ENCODE measurements around the gene SLC10A3.

SLC10A3 gene

GRCh38 chrX:154490414-154491083 lies at the start of gene SLC10A3:
SLC10A3 (minus strand) TSS chrX:154490629; CDS start chrX:154488940, 1,689 bp downstream.
- H3K4me3 ChIP-seq (ENCODE audit: low read depth, low read length): peak within 1 kb of the TSS; percentile 35

GRCh38 chrX:154539077-154539476 lies 48.6 kb upstream of the SLC10A3 start:
- H3K4me3 ChIP-seq (ENCODE audit: low read depth, low read length): no peak overlapping the region

GRCh38 chrX:154535892-154536291 lies 45.5 kb upstream of the SLC10A3 start:
- no peak overlapping the region for H3K4me3 ChIP-seq (ENCODE audit: low read depth, low read length)

- no peak overlapping the region for H3K4me3 ChIP-seq (ENCODE audit: low read depth, low read length)
These were observed 44.3 kb upstream of the SLC10A3 start for GRCh38 chrX:154534526-154535322.

GRCh38 chrX:154532690-154533089 lies 42.3 kb upstream of the SLC10A3 start:
- no peak overlapping the region for H3K4me3 ChIP-seq (ENCODE audit: low read depth, low read length)

GRCh38 chrX:154531626-154532025 lies 41.2 kb upstream of the SLC10A3 start:
- H3K4me3 ChIP-seq (ENCODE audit: low read depth, low read length): no peak overlapping the region

- H3K4me3 ChIP-seq (ENCODE audit: low read depth, low read length): no peak overlapping the region
These were observed 39.9 kb upstream of the SLC10A3 start for GRCh38 chrX:154530286-154530685.

- H3K4me3 ChIP-seq (ENCODE audit: low read depth, low read length): no peak overlapping the region
These were observed 38.8 kb upstream of the SLC10A3 start for GRCh38 chrX:154529206-154529612.

- no peak overlapping the region for H3K4me3 ChIP-seq (ENCODE audit: low read depth, low read length)
These were observed 36.7 kb upstream of the SLC10A3 start for GRCh38 chrX:154526901-154527675.

- no peak overlapping the region for H3K4me3 ChIP-seq (ENCODE audit: low read depth, low read length)
These were observed 35.4 kb upstream of the SLC10A3 start for GRCh38 chrX:154525606-154526490.

GRCh38 chrX:154519389-154519788 lies 29.0 kb upstream of the SLC10A3 start:
- no peak overlapping the region for H3K4me3 ChIP-seq (ENCODE audit: low read depth, low read length)

- no peak overlapping the region for H3K4me3 ChIP-seq (ENCODE audit: low read depth, low read length)
These were observed 26.8 kb upstream of the SLC10A3 start for GRCh38 chrX:154517101-154517781.

- peak overlapping the region; percentile 35 for H3K4me3 ChIP-seq (ENCODE audit: low read depth, low read length)
These were observed 26.2 kb upstream of the SLC10A3 start for GRCh38 chrX:154516656-154517100.

- H3K4me3 ChIP-seq (ENCODE audit: low read depth, low read length): peak within 1 kb of the TSS; percentile 57
These were observed 25.7 kb upstream of the SLC10A3 start, which contains the start of gene FAM3A for GRCh38 chrX:154515966-154516655. FAM3A (minus strand) TSS chrX:154516232; CDS start chrX:154515772, 460 bp downstream.

- peak overlapping the region; percentile 57 for H3K4me3 ChIP-seq (ENCODE audit: low read depth, low read length)
These were observed 24.9 kb upstream of the SLC10A3 start for GRCh38 chrX:154515090-154515965.

- H3K4me3 ChIP-seq (ENCODE audit: low read depth, low read length): no peak overlapping the region
These were observed 23.3 kb upstream of the SLC10A3 start for GRCh38 chrX:154513716-154514115.

- H3K4me3 ChIP-seq (ENCODE audit: low read depth, low read length): no peak overlapping the region
These were observed 22.6 kb upstream of the SLC10A3 start for GRCh38 chrX:154512879-154513553.

- no peak overlapping the region for H3K4me3 ChIP-seq (ENCODE audit: low read depth, low read length)
These were observed 21.3 kb upstream of the SLC10A3 start for GRCh38 chrX:154511761-154512160.
